PC-3 (cell line): Measurements from ENCODE around the gene PTPRB.

Experiments
- EZH2 ChIP-seq: fragments of 300-600 bp; sonication (generic); IDR thresholded peaks from one replicate; pipeline ENCODE4 v1.6.1; 2017; ENCODE audit warnings: antibody characterized with exemption, mild to moderate bottlenecking, low read length; ENCODE audit not compliant: unreplicated experiment
- EZH2phosphoT487 ChIP-seq: fragments of 300-600 bp; sonication (generic); IDR thresholded peaks from 2 replicates; pipeline ENCODE4 v1.6.1; 2018; ENCODE audit warnings: mild to moderate bottlenecking, antibody characterized with exemption, low read length, borderline replicate concordance

GRCh38 chr12:70556179-70556869, 80.9 kb downstream of the PTPRB start:
- TF ChIP-seq EZH2phosphoT487 = no peak
- no peak for TF ChIP-seq EZH2
